Coronary artery (tissue), 2 donors: ENCODE measurements around the gene RSBN1.
"Not testable (repeated sequence)": the region's sequence is repeated elsewhere in the genome, so short reads cannot be mapped to it uniquely, and the experiment has no call there.

Source experiments
- DNase-seq: peaks from one replicate; pipeline ENCODE4 v3.0.0-alpha.2; 2017; ENCODE audit warnings: low spot score
- H3K27ac ChIP-seq, 2 donors: fragments of 200-600 bp; sonication (generic); one replicate each; pipeline ENCODE4 v1.5.1; 2016 to 2019
- H3K4me3 ChIP-seq: fragments of 200-600 bp; sonication (generic); 2 replicates; pipeline ENCODE4 v1.5.1; 2016; ENCODE audit warnings: mild to moderate bottlenecking, moderate library complexity
- TF ChIP-seq, protein P1 (sequence below): fragments of 200-600 bp; sonication (generic); IDR thresholded peaks from one replicate; pipeline ENCODE4 v1.5.1; 2019; ENCODE audit warnings: antibody characterized with exemption

The RSBN1 gene

GRCh38 chr1:113742515-113742914, 69.8 kb downstream of the RSBN1 start:
- Histone ChIP-seq H3K4me3 (no peak overlapping the region), H3K27ac (no peak overlapping the region)
- TF ChIP-seq, protein P1, sequence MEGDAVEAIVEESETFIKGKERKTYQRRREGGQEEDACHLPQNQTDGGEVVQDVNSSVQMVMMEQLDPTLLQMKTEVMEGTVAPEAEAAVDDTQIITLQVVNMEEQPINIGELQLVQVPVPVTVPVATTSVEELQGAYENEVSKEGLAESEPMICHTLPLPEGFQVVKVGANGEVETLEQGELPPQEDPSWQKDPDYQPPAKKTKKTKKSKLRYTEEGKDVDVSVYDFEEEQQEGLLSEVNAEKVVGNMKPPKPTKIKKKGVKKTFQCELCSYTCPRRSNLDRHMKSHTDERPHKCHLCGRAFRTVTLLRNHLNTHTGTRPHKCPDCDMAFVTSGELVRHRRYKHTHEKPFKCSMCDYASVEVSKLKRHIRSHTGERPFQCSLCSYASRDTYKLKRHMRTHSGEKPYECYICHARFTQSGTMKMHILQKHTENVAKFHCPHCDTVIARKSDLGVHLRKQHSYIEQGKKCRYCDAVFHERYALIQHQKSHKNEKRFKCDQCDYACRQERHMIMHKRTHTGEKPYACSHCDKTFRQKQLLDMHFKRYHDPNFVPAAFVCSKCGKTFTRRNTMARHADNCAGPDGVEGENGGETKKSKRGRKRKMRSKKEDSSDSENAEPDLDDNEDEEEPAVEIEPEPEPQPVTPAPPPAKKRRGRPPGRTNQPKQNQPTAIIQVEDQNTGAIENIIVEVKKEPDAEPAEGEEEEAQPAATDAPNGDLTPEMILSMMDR = no peak
- no peak for DNase-seq

- H3K4me3 ChIP-seq = no peak overlapping the region
- no peak for DNase-seq
- no peak overlapping the region for H3K27ac ChIP-seq
- TF ChIP-seq, protein P1 = no peak
Observed at GRCh38 chr1:113734357-113735055, 77.8 kb downstream of the RSBN1 start.

DNA sequence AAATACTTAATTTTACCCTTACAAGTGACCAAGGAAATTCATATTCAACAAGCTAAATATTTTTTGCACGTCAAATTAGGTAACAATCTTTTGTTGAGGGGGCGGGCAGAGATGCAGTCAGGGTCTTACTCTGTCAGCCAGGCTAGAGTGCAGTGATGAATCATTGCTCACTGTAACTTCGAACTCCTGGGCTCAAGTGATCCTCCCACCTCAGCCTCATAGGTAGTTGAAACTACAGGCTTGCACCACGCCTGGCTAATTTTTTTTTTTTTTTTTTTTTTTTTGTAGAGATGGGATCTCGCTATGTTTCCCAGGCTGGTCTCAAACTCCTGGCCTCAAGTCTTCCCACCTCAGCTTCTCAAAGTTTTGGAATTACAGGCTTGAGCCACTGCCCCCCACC, 79.5 kb downstream of the RSBN1 start:
- Histone ChIP-seq H3K4me3 (no peak overlapping the region), H3K27ac (no peak overlapping the region)
- TF ChIP-seq, protein P1 = no peak
- no peak for DNase-seq

DNA sequence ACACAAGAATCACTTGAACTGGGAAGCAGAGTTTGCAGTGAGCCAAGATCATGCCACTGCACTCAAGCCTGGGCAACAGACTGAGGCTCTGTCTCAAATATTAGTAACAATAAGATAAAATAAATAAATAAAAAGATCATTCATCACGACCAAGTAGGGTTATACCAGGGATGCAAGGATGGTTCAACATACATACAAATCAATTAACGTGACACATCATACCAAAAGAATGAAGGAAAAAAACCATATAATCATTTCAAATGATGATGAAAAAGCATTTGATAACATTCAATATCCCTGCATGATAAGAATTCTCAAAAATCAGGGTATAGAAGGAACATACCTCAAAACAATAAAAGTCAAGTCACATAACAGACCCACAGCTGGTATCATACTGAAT, 91.3 kb downstream of the RSBN1 start:
- DNase-seq = no peak
- H3K4me3 ChIP-seq = no peak overlapping the region
- TF ChIP-seq, protein P1 = no peak
- no peak overlapping the region for H3K27ac ChIP-seq

DNA sequence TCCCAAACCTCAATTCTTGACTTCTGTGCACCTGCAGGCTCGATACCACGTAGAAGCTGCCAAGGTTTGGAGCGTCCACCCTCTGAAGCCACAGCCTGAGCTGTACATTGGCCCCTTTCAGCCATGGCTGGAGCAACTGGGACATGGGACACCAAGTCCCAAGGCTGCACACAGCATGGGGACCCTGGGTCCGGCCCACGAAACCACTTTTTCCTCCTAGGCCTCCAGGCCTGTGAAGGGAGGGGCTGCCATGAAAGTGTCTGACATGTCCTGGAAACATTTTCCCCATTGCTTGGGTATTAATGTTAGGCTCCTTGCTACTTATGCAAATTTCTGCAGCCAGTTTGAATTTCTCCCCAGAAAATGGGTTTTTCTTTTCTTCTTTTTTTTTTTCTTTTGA, 93.7 kb downstream of the RSBN1 start:
- not testable (repeated sequence) for DNase-seq, H3K4me3 ChIP-seq, H3K27ac ChIP-seq

- H3K4me3 ChIP-seq, H3K27ac ChIP-seq, DNase-seq: not testable (repeated sequence)
Observed at GRCh38 chr1:113717506-113717905, 94.8 kb downstream of the RSBN1 start.

DNA sequence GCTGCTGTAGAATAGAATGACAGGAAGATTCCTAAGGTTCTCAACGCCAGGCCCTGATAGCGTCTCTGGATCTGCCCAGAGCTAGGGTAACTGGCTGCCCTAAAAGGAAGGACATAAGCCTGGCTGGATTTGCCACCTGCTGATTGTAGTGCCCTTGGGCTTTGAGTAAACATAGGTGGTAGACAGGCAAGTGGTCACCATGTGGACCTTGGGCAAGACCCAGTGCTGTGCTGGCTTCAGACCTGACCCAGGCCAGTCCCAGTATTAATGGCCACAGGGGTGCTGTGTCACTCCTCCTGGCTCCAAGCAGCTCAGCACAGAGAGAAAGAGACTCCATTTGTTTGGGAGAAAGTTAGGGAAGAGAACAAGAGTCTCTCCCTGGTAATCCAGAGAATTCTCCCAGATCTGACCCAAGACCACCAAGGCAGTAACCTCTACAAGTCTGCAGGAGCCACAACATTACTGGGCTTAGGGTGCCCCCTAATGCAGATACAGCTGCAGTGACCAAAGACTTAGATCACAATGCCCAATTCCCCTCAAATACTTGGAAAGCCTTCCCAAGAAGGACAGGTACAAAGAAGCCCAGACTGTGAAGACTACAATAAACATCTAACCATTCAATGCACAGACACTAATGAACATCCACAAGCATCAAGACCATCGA, 97.5 kb downstream of the RSBN1 start:
- no peak for DNase-seq

More for the DNA sequence above, 97.5 kb downstream of the RSBN1 start:
- TF ChIP-seq, protein P1 = no peak
- H3K4me3 ChIP-seq = no peak overlapping the region
- H3K27ac ChIP-seq = no peak overlapping the region
